ENCODE measurements around the gene AUNIP. TPM values are rescaled to one million over a fixed set of nuclear protein-coding genes. Genes with fewer than 3 reads are reported as not detected.

The AUNIP gene
- total RNA-seq, 1 donor from 2014 or later = 1.9 TPM

GRCh38 chr1:25896266-25896665, 37.0 kb upstream of the AUNIP start:
- H3K4me1 Mint-ChIP-seq (ENCODE audit: unreplicated experiment) = peaks cover 55% of the 10 kb centered on the region
- no peak for DNase-seq (ENCODE audit: extremely low spot score, unreplicated experiment)
- no peak overlapping the region for H3K4me3 Mint-ChIP-seq (ENCODE audit: unreplicated experiment)
- peaks cover 29% of the 10 kb centered on the region for H3K36me3 Mint-ChIP-seq (ENCODE audit: unreplicated experiment)
- H3K9me3 Mint-ChIP-seq (ENCODE audit: unreplicated experiment) = no peaks in the 10 kb centered on the region
- H3K27ac Mint-ChIP-seq (ENCODE audit: unreplicated experiment) = peak overlapping the region; percentile 79
- no peaks in the 10 kb centered on the region for H3K27me3 Mint-ChIP-seq (ENCODE audit: unreplicated experiment)
- TF ChIP-seq CTCF (IDR thresholded peaks at IDR 0.05) = no peak

GRCh38 chr1:25895365-25895990, 36.2 kb upstream of the AUNIP start:
- no peaks in the 10 kb centered on the region for H3K9me3 Mint-ChIP-seq (ENCODE audit: unreplicated experiment)
- no peak overlapping the region for H3K4me3 Mint-ChIP-seq (ENCODE audit: unreplicated experiment)
- peaks cover 58% of the 10 kb centered on the region for H3K4me1 Mint-ChIP-seq (ENCODE audit: unreplicated experiment)
- H3K27me3 Mint-ChIP-seq (ENCODE audit: unreplicated experiment) = no peaks in the 10 kb centered on the region
- H3K27ac Mint-ChIP-seq (ENCODE audit: unreplicated experiment) = peak overlapping the region; percentile 79
- DNase-seq (ENCODE audit: extremely low spot score, unreplicated experiment) = peak; percentile 97
- TF ChIP-seq CTCF (IDR thresholded peaks at IDR 0.05) = peak; percentile 99
- peaks cover 21% of the 10 kb centered on the region for H3K36me3 Mint-ChIP-seq (ENCODE audit: unreplicated experiment)

GRCh38 chr1:25893116-25893515, 33.9 kb upstream of the AUNIP start:
- H3K27ac Mint-ChIP-seq (ENCODE audit: unreplicated experiment) = peak overlapping the region; percentile 83
- DNase-seq (ENCODE audit: extremely low spot score, unreplicated experiment) = no peak
- H3K36me3 Mint-ChIP-seq (ENCODE audit: unreplicated experiment) = peaks cover 2% of the 10 kb centered on the region
- H3K9me3 Mint-ChIP-seq (ENCODE audit: unreplicated experiment) = no peaks in the 10 kb centered on the region
- TF ChIP-seq CTCF (IDR thresholded peaks at IDR 0.05) = no peak
- H3K27me3 Mint-ChIP-seq (ENCODE audit: unreplicated experiment) = no peaks in the 10 kb centered on the region
- H3K4me1 Mint-ChIP-seq (ENCODE audit: unreplicated experiment) = peaks cover 69% of the 10 kb centered on the region
- no peak overlapping the region for H3K4me3 Mint-ChIP-seq (ENCODE audit: unreplicated experiment)

- Mint-ChIP-seq H3K27me3 (ENCODE audit: unreplicated experiment) (no peaks in the 10 kb centered on the region), H3K27ac (ENCODE audit: unreplicated experiment) (peak overlapping the region; percentile 98), H3K4me3 (ENCODE audit: unreplicated experiment) (no peak overlapping the region), H3K36me3 (ENCODE audit: unreplicated experiment) (no peaks in the 10 kb centered on the region), H3K4me1 (ENCODE audit: unreplicated experiment) (peaks cover 66% of the 10 kb centered on the region), H3K9me3 (ENCODE audit: unreplicated experiment) (no peaks in the 10 kb centered on the region)
- no peak for TF ChIP-seq CTCF (IDR thresholded peaks at IDR 0.05)
- DNase-seq (ENCODE audit: extremely low spot score, unreplicated experiment) = no peak
These were observed 32.3 kb upstream of the AUNIP start for GRCh38 chr1:25891606-25892005.

- no peaks in the 10 kb centered on the region for H3K27me3 Mint-ChIP-seq (ENCODE audit: unreplicated experiment)
- no peak for TF ChIP-seq CTCF (IDR thresholded peaks at IDR 0.05)
- H3K27ac Mint-ChIP-seq (ENCODE audit: unreplicated experiment) = peak overlapping the region; percentile 98
- H3K4me1 Mint-ChIP-seq (ENCODE audit: unreplicated experiment) = peaks cover 54% of the 10 kb centered on the region
- no peaks in the 10 kb centered on the region for H3K9me3 Mint-ChIP-seq (ENCODE audit: unreplicated experiment)
- DNase-seq (ENCODE audit: extremely low spot score, unreplicated experiment) = no peak
- H3K36me3 Mint-ChIP-seq (ENCODE audit: unreplicated experiment) = no peaks in the 10 kb centered on the region
- peak overlapping the region; percentile 10 for H3K4me3 Mint-ChIP-seq (ENCODE audit: unreplicated experiment)
These were observed 31.2 kb upstream of the AUNIP start for GRCh38 chr1:25890239-25891034.
